ENCODE data around the gene ADISSP. TPM values are rescaled to one million over a fixed set of nuclear protein-coding genes. Genes with fewer than 3 reads are reported as not detected.

ADISSP gene
- total and polyA plus RNA-seq, 11 donors = 7.8 to 22.2 (median 13.7) TPM

GRCh38 chr20:3788685-3789155, 21.2 kb upstream of the ADISSP start:
- peak in 1 of 5 donors; percentile 20 for DNase-seq
- TF ChIP-seq POLR2A (IDR thresholded peaks at IDR 0.05) (no peak), CTCF (IDR thresholded peaks at IDR 0.05) (no peak)
- H3K36me3 ChIP-seq = peaks cover 0 to 17% (median 4%) of the 10 kb centered on the region in 9 donors
- intact Hi-C loops (cut with DNase I) = loop anchor here in 6 of 10 donors (5.0 to 10.0 kb wide), 6 partner anchors 59 to 296 kb away; partner anchors contain the start of gene MAVS (in 1 of the 6)
- 48 to 57% (median 54%) methylated on average over 4 of the region's 4 CpGs for WGBS, 4 donors
- no peaks in the 10 kb centered on the region for H3K27me3 ChIP-seq
- H3K27ac ChIP-seq = no peak overlapping the region
- ATAC-seq = no peak
- H3K9me3 ChIP-seq = no peaks in the 10 kb centered on the region
- no peak overlapping the region for H3K4me3 ChIP-seq
- H3K4me1 ChIP-seq = peaks cover 4 to 36% (median 26%) of the 10 kb centered on the region in 12 donors

- Histone ChIP-seq H3K9me3 (no peaks in the 10 kb centered on the region), H3K4me3 (peak overlapping the region in 9 of 12 donors; percentile 35 to 66 (median 50)), H3K36me3 (peaks cover 0 to 18% (median 4%) of the 10 kb centered on the region in 9 donors), H3K27ac (peak overlapping the region in 9 of 12 donors; percentile 6 to 61 (median 48)), H3K27me3 (no peaks in the 10 kb centered on the region), H3K4me1 (peaks cover 4 to 38% (median 30%) of the 10 kb centered on the region in 12 donors)
- ATAC-seq (no peak), DNase-seq (peak in 2 of 5 donors; percentile 9 to 12)
- intact Hi-C loops (cut with DNase I) = loop anchor here in 8 of 10 donors (2.0 to 10.0 kb wide), 10 partner anchors 23 to 297 kb away; partner anchors contain the start of genes AP5S1 (in 1 of the 8) and MAVS (in 1 of the 8)
- TF ChIP-seq CTCF (IDR thresholded peaks at IDR 0.05) = no peak
- TF ChIP-seq POLR2A (IDR thresholded peaks at IDR 0.05) = no peak
- WGBS, 4 donors = 81 to 86% (median 82%) methylated on average over 5 of the region's 5 CpGs
Measured at GRCh38 chr20:3787324-3788014, 19.9 kb upstream of the ADISSP start.

GRCh38 chr20:3786665-3787323, 19.2 kb upstream of the ADISSP start, which contains the start of gene CENPB:
CENPB (minus strand) TSS chr20:3786740; CDS start chr20:3786483, 257 bp downstream.
- 3 to 10% (median 6%) methylated on average over 23 to 70 of the region's 70 CpGs for WGBS, 4 donors

More at GRCh38 chr20:3786665-3787323, 19.2 kb upstream of the ADISSP start, which contains the start of gene CENPB:
- ATAC-seq (peak; percentile 81 to 93 (median 92)), DNase-seq (peak; percentile 88 to 96 (median 93))
- H3K27ac ChIP-seq = peak within 1 kb of the TSS; percentile 74 to 92 (median 84)
- TF ChIP-seq CTCF (IDR thresholded peaks at IDR 0.05) (peak; percentile 64 to 95 (median 86)), POLR2A (IDR thresholded peaks at IDR 0.05) (no peak)
- H3K4me3 ChIP-seq = peak within 1 kb of the TSS; percentile 40 to 81 (median 68)
- no peaks in the 10 kb centered on the region for H3K27me3 ChIP-seq
- H3K4me1 ChIP-seq = peaks cover 4 to 38% (median 30%) of the 10 kb centered on the region in 12 donors
- peaks cover 0 to 18% (median 4%) of the 10 kb centered on the region in 9 donors for H3K36me3 ChIP-seq
- intact Hi-C loops (cut with DNase I) = loop anchor here in 9 of 10 donors (1.0 to 10.0 kb wide), 13 partner anchors 24 to 298 kb away; partner anchors contain the start of genes AP5S1 (in 6 of the 9) and MAVS (in 2 of the 9)
- H3K9me3 ChIP-seq = no peaks in the 10 kb centered on the region

Data from heart left ventricle (tissue), 16 donors.